ENCODE data around the gene SRGAP2B.
"Not testable (repeated sequence)": the region's sequence is repeated elsewhere in the genome, so short reads cannot be mapped to it uniquely, and the experiment has no call there.

SRGAP2B gene

DNA sequence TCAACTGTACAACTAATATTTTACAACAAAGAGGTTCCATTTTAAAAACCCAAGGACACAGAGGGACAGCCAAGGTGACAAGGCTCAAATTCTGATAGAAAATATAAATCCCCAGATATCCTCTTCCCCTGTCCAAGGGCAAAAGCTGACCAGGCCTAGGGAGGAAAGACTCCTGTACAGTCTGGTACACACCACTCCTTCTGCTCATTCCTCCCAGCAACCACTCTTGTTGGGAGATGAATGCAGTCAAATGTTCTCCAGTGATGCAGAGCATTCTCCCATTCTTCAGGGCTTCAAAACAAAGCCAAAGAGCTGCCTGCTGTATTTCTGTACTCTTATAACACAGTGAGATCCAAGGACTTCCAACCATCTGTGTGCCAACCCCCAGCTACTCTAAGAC is 69.8 kb downstream of the SRGAP2B start:
- H3K27me3 ChIP-seq (replicated peaks in 2 of 5; ENCODE audit: control insufficient read depth in 4 of 5, insufficient read depth in 5 of 5, low read length in 4 of 5); POLR2A ChIA-PET; H3K4me1 ChIP-seq (ENCODE audit: control extremely low read depth in 1 of 4, control insufficient read depth in 4 of 4, insufficient read depth in 4 of 4, low read length in 3 of 4); DNase-seq; H3K27ac ChIP-seq (ENCODE audit: insufficient read depth in 1 of 2, low read depth in 1 of 2, low read length in 2 of 2, poor library complexity in 1 of 2, severe bottlenecking in 2 of 2); H3K9me3 ChIP-seq (ENCODE audit: control extremely low read depth in 1 of 5, control insufficient read depth in 4 of 5, insufficient read depth in 2 of 5, low read depth in 1 of 5, low read length in 4 of 5); H3K36me3 ChIP-seq (ENCODE audit: control insufficient read depth in 4 of 4, insufficient read depth in 4 of 4, low read length in 3 of 4); CTCF ChIA-PET; H3K4me3 ChIP-seq (ENCODE audit: control insufficient read depth in 1 of 7, extremely low read depth in 1 of 7, insufficient read depth in 4 of 7, low read depth in 2 of 7, low read length in 6 of 7): not testable (repeated sequence)

DNA sequence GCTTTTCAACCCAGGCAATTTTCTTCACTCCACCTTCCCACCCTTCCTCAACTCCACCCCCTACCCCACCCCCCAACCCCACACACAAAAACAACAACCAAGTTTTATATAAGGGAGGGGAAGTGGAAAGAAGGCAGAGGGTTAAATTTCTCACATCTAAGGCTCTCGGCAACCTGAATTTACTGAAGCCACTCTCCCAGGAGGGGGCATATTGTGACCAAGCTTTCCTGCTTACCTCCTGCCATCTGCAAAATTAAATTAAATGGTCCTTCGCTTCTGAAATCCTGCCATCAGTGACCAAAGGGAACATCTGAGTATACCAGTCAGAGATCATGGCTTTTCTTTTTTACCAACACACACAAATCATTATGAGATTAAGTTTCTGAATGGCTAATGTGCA is 72.9 kb downstream of the SRGAP2B start:
- WGBS (ENCODE audit: insufficient coverage), result no CpG with 5 or more reads among the region's 2 CpGs
- POLR2A ChIA-PET; H3K4me3 ChIP-seq (ENCODE audit: control insufficient read depth in 1 of 7, extremely low read depth in 1 of 7, insufficient read depth in 4 of 7, low read depth in 2 of 7, low read length in 6 of 7); H3K9me3 ChIP-seq (ENCODE audit: control extremely low read depth in 1 of 5, control insufficient read depth in 4 of 5, insufficient read depth in 2 of 5, low read depth in 1 of 5, low read length in 4 of 5); H3K36me3 ChIP-seq (ENCODE audit: control insufficient read depth in 4 of 4, insufficient read depth in 4 of 4, low read length in 3 of 4); H3K4me1 ChIP-seq (ENCODE audit: control extremely low read depth in 1 of 4, control insufficient read depth in 4 of 4, insufficient read depth in 4 of 4, low read length in 3 of 4); DNase-seq; H3K27ac ChIP-seq (ENCODE audit: insufficient read depth in 1 of 2, low read depth in 1 of 2, low read length in 2 of 2, poor library complexity in 1 of 2, severe bottlenecking in 2 of 2); H3K27me3 ChIP-seq (replicated peaks in 2 of 5; ENCODE audit: control insufficient read depth in 4 of 5, insufficient read depth in 5 of 5, low read length in 4 of 5); CTCF ChIA-PET: not testable (repeated sequence)

DNA sequence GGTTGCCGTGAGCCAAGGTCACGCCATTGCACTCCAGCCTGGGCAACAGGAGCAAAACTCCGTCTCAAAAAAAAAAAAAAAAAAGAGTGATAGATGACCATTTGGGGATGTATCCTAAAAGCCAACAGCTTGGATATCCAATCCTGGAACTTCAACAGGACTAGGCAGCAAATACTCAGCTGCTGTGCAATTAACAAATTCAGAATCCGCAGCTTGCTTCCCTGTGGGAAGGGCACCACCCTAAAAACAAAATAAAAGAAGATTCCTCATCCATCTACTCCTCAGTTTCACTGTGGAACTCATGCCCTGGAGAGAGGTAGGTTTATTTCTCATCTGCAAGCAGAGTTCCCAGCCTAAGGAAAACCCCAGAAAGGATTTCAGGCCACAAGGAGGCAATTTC is 73.4 kb downstream of the SRGAP2B start:
- H3K4me3 ChIP-seq (ENCODE audit: control insufficient read depth in 1 of 7, extremely low read depth in 1 of 7, insufficient read depth in 4 of 7, low read depth in 2 of 7, low read length in 6 of 7); CTCF ChIA-PET; H3K9me3 ChIP-seq (ENCODE audit: control extremely low read depth in 1 of 5, control insufficient read depth in 4 of 5, insufficient read depth in 2 of 5, low read depth in 1 of 5, low read length in 4 of 5); H3K4me1 ChIP-seq (ENCODE audit: control extremely low read depth in 1 of 4, control insufficient read depth in 4 of 4, insufficient read depth in 4 of 4, low read length in 3 of 4); POLR2A ChIA-PET; DNase-seq; H3K36me3 ChIP-seq (ENCODE audit: control insufficient read depth in 4 of 4, insufficient read depth in 4 of 4, low read length in 3 of 4); H3K27me3 ChIP-seq (replicated peaks in 2 of 5; ENCODE audit: control insufficient read depth in 4 of 5, insufficient read depth in 5 of 5, low read length in 4 of 5); H3K27ac ChIP-seq (ENCODE audit: insufficient read depth in 1 of 2, low read depth in 1 of 2, low read length in 2 of 2, poor library complexity in 1 of 2, severe bottlenecking in 2 of 2): not testable (repeated sequence)
- no CpG with 5 or more reads among the region's 4 CpGs for WGBS (ENCODE audit: insufficient coverage)

DNA sequence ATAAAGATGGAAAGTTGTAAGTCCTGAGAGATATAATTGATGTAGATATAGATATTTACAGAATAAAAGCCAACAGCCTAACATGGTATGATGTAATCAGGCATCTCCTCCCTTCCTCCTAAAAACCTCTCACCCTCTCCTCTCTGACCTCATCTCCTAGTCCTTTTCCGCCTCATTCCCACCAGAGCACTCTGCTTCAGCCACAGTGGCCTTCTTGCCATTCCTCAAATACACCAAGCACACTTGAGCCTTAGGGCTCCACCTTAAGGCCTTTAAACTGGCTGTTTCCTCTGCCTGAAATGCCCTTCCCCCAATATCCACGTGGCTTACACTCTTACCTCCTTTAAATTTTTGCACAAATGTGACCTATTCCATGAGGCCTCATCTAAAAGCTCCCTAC is 75.4 kb downstream of the SRGAP2B start:
- H3K4me1 ChIP-seq (ENCODE audit: control extremely low read depth in 1 of 4, control insufficient read depth in 4 of 4, insufficient read depth in 4 of 4, low read length in 3 of 4); POLR2A ChIA-PET; H3K9me3 ChIP-seq (ENCODE audit: control extremely low read depth in 1 of 5, control insufficient read depth in 4 of 5, insufficient read depth in 2 of 5, low read depth in 1 of 5, low read length in 4 of 5); H3K27me3 ChIP-seq (replicated peaks in 2 of 5; ENCODE audit: control insufficient read depth in 4 of 5, insufficient read depth in 5 of 5, low read length in 4 of 5); H3K27ac ChIP-seq (ENCODE audit: insufficient read depth in 1 of 2, low read depth in 1 of 2, low read length in 2 of 2, poor library complexity in 1 of 2, severe bottlenecking in 2 of 2); DNase-seq; CTCF ChIA-PET; H3K4me3 ChIP-seq (ENCODE audit: control insufficient read depth in 1 of 7, extremely low read depth in 1 of 7, insufficient read depth in 4 of 7, low read depth in 2 of 7, low read length in 6 of 7); H3K36me3 ChIP-seq (ENCODE audit: control insufficient read depth in 4 of 4, insufficient read depth in 4 of 4, low read length in 3 of 4): not testable (repeated sequence)
- 100% methylated on average over 1 of the region's 2 CpGs for WGBS (ENCODE audit: insufficient coverage)

DNA sequence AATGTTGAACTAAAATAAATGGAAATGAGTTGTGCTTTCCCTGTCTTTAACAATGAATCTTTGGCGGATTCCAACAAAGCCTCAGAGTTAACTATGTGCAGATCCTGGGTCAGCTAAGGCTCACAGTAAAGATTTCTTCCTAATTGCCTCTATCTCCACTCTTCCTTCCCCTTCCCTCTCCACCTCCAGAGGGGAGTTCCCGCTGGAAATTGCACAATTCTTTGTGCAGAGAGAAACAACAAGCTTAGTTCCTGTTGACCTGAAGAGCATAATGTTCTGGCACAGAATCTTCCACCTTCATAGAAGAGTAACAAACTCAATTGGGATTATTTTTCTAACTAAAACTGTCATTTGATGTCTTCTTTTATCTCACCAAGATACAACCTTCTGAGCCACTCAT is 77.4 kb downstream of the SRGAP2B start:
- H3K36me3 ChIP-seq (ENCODE audit: control insufficient read depth in 4 of 4, insufficient read depth in 4 of 4, low read length in 3 of 4); POLR2A ChIA-PET; H3K4me3 ChIP-seq (ENCODE audit: control insufficient read depth in 1 of 7, extremely low read depth in 1 of 7, insufficient read depth in 4 of 7, low read depth in 2 of 7, low read length in 6 of 7); H3K27ac ChIP-seq (ENCODE audit: insufficient read depth in 1 of 2, low read depth in 1 of 2, low read length in 2 of 2, poor library complexity in 1 of 2, severe bottlenecking in 2 of 2); DNase-seq; H3K27me3 ChIP-seq (replicated peaks in 2 of 5; ENCODE audit: control insufficient read depth in 4 of 5, insufficient read depth in 5 of 5, low read length in 4 of 5); H3K9me3 ChIP-seq (ENCODE audit: control extremely low read depth in 1 of 5, control insufficient read depth in 4 of 5, insufficient read depth in 2 of 5, low read depth in 1 of 5, low read length in 4 of 5); CTCF ChIA-PET; H3K4me1 ChIP-seq (ENCODE audit: control extremely low read depth in 1 of 4, control insufficient read depth in 4 of 4, insufficient read depth in 4 of 4, low read length in 3 of 4): not testable (repeated sequence)
- no CpG with 5 or more reads among the region's 2 CpGs for WGBS (ENCODE audit: insufficient coverage)

DNA sequence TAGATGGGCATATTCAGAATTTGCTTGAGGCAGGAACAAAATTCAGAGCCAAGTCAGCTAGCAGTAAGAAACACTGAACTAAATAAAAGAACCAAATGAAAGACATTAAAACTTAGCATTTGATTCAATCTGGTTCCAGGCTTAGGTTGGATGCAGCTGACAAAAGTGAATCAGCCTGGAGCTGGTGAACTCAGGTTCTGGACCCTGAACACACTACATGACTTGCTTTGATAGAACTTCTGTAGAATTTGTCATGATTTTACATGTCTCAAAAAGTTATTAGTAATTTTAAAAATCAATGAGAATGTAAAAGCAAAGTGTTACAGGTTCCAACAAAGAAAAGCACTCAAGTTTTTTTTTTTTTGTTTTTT is 78.7 kb downstream of the SRGAP2B start:
- H3K27ac ChIP-seq (ENCODE audit: insufficient read depth in 1 of 2, low read depth in 1 of 2, low read length in 2 of 2, poor library complexity in 1 of 2, severe bottlenecking in 2 of 2); DNase-seq; CTCF ChIA-PET; H3K27me3 ChIP-seq (replicated peaks in 2 of 5; ENCODE audit: control insufficient read depth in 4 of 5, insufficient read depth in 5 of 5, low read length in 4 of 5); H3K9me3 ChIP-seq (ENCODE audit: control extremely low read depth in 1 of 5, control insufficient read depth in 4 of 5, insufficient read depth in 2 of 5, low read depth in 1 of 5, low read length in 4 of 5); H3K4me1 ChIP-seq (ENCODE audit: control extremely low read depth in 1 of 4, control insufficient read depth in 4 of 4, insufficient read depth in 4 of 4, low read length in 3 of 4); POLR2A ChIA-PET; H3K4me3 ChIP-seq (ENCODE audit: control insufficient read depth in 1 of 7, extremely low read depth in 1 of 7, insufficient read depth in 4 of 7, low read depth in 2 of 7, low read length in 6 of 7); H3K36me3 ChIP-seq (ENCODE audit: control insufficient read depth in 4 of 4, insufficient read depth in 4 of 4, low read length in 3 of 4): not testable (repeated sequence)

DNA sequence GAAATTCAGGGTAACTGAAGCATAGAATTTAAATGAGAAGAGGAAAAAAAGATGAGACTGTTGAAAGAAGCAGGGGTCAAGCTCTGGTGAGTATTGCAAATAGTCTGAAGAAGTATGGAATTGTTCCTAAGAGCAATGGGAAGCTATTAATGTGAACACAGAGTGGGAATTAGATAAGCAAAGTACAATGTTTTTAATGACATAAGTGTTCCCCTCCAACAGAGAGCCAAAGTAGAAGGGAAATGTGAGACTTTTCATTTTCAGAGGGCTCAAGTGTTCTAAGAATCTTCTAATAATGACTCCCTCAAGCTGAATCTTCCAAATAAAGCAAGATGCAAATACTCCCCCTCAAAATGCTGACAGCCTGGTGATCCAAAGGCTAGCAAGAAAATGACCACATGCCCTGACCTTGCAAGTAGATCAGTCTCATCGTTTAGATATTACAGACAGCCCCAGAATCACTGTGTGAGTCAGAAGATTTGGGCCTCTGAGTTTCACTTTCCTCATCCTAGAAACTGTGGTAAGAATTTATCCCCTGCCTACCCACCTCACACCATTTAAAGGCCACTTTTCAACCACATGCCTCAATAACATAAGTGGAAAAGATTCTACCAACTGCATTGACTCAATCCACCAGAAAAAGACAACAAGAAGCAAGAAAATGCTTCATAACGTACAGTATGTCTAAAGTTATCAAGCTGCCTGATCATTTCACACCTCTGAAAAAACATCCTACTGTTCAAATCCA is 79.2 kb downstream of the SRGAP2B start:
- POLR2A ChIA-PET; H3K4me1 ChIP-seq (ENCODE audit: control extremely low read depth in 1 of 4, control insufficient read depth in 4 of 4, insufficient read depth in 4 of 4, low read length in 3 of 4); H3K36me3 ChIP-seq (ENCODE audit: control insufficient read depth in 4 of 4, insufficient read depth in 4 of 4, low read length in 3 of 4); DNase-seq; H3K27me3 ChIP-seq (replicated peaks in 2 of 5; ENCODE audit: control insufficient read depth in 4 of 5, insufficient read depth in 5 of 5, low read length in 4 of 5); CTCF ChIA-PET; H3K9me3 ChIP-seq (ENCODE audit: control extremely low read depth in 1 of 5, control insufficient read depth in 4 of 5, insufficient read depth in 2 of 5, low read depth in 1 of 5, low read length in 4 of 5); H3K27ac ChIP-seq (ENCODE audit: insufficient read depth in 1 of 2, low read depth in 1 of 2, low read length in 2 of 2, poor library complexity in 1 of 2, severe bottlenecking in 2 of 2); H3K4me3 ChIP-seq (ENCODE audit: control insufficient read depth in 1 of 7, extremely low read depth in 1 of 7, insufficient read depth in 4 of 7, low read depth in 2 of 7, low read length in 6 of 7): not testable (repeated sequence)
- no CpG with 5 or more reads among the region's 2 CpGs for WGBS (ENCODE audit: insufficient coverage)
